ENCODE data around the gene KCNAB2. TPM values are rescaled to one million over a fixed set of nuclear protein-coding genes. Genes with fewer than 3 reads are reported as not detected.
A peak's percentile ranks its signal among the peaks of the same experiment; 100 is the strongest.

Gene KCNAB2
- total RNA-seq, 1 donor from 2014 or later, result 2.2 TPM

DNA sequence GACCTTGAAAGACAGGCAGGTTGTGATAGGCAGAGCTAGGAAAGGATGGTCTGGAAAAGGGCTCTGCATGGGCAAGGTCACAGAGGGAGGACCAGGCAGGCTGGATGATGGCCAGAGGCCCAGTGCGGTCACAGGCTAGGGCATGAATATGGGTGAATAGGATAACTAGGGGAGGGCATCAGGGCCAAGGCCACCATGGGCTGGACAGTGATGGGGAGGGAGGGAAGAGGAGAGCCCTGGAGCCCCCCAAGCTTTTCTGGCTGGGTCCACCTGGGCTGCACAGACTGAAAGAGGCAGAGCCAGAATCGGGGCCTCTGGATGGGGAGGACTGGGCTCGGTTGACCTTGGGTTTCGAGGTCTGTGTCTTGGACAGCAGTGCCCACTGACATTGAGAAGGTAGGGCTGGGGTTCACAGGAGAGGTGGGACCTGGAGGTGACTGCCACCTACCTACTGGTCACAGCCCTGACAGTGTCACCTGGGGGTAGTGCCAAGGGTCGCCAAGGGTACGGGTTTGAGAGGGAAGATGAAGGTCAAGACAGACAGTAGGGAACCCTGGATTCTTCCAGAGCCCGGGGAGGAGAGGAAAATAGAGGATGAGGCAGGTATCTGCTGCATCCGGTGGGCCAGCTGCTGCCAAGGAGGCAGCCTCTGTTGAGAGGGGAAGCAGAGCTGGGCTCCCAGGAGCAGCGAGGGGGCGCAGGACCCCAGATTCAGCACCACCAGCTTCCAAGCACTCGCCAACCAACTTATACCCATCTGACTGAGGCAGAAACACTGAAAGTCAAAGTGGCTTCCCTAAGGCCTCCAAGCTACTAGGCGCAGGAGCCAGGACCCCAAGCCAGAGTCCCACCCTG, 47.4 kb upstream of the KCNAB2 start:
- no peaks in the 10 kb centered on the region for H3K36me3 ChIP-seq
- H3K4me1 ChIP-seq, result peaks cover 24% of the 10 kb centered on the region
- H3K9ac ChIP-seq, result no peak overlapping the region
- no peak overlapping the region for H3K27ac ChIP-seq
- H3K27me3 ChIP-seq, result peaks cover 7% of the 10 kb centered on the region
- H3K4me3 ChIP-seq, result no peak overlapping the region
- H3K9me3 ChIP-seq (ENCODE audit: low read depth), result no peaks in the 10 kb centered on the region
- H3K4me2 ChIP-seq, result no peak overlapping the region
- H3K4me1 Mint-ChIP-seq, result peaks cover 32% of the 10 kb centered on the region
- TF ChIP-seq, protein P1, sequence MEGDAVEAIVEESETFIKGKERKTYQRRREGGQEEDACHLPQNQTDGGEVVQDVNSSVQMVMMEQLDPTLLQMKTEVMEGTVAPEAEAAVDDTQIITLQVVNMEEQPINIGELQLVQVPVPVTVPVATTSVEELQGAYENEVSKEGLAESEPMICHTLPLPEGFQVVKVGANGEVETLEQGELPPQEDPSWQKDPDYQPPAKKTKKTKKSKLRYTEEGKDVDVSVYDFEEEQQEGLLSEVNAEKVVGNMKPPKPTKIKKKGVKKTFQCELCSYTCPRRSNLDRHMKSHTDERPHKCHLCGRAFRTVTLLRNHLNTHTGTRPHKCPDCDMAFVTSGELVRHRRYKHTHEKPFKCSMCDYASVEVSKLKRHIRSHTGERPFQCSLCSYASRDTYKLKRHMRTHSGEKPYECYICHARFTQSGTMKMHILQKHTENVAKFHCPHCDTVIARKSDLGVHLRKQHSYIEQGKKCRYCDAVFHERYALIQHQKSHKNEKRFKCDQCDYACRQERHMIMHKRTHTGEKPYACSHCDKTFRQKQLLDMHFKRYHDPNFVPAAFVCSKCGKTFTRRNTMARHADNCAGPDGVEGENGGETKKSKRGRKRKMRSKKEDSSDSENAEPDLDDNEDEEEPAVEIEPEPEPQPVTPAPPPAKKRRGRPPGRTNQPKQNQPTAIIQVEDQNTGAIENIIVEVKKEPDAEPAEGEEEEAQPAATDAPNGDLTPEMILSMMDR (IDR thresholded peaks at IDR 0.05), result no peak
- TF ChIP-seq EZH2phosphoT487 (IDR thresholded peaks at IDR 0.05) (no peak), EZH2 (IDR thresholded peaks at IDR 0.05) (no peak)
- no peak overlapping the region for H2AFZ ChIP-seq (replicated peaks)
- H3K27me3 Mint-ChIP-seq (ENCODE audit: insufficient read depth, low read depth), result peaks cover 16% of the 10 kb centered on the region
- no peak overlapping the region for H3K4me3 Mint-ChIP-seq
- DNase-seq (ENCODE audit: low spot score), result no peak
- H4K20me1 ChIP-seq (ENCODE audit: low read depth), result no peaks in the 10 kb centered on the region
- H3K79me2 ChIP-seq (ENCODE audit: low read depth), result no peaks in the 10 kb centered on the region
- peak overlapping the region; percentile 54 for H3K27ac Mint-ChIP-seq
- no peaks in the 10 kb centered on the region for H3K36me3 Mint-ChIP-seq
- peaks cover 13% of the 10 kb centered on the region for H3F3A ChIP-seq (ENCODE audit: low read depth)
- H3K9me3 Mint-ChIP-seq, result no peaks in the 10 kb centered on the region

DNA sequence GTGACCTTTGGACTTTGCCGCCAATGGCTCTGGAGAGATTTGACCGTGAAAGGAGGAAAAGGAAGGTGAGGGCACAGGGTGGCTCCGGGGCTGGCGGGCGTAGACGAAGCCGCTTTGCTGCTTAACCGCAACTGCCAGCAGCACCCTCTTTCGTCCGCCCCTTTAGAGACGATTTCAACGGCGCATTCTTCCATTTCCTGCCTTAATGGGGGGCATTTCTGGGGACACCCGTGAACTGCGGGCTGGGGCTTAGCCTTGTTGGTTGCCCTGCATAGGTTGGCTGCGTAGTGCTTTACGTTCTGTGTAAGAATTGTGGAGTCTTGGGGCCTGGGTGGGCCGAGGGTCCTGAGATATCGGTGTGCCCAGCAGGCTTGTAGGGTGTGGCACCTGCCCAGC, 46.8 kb upstream of the KCNAB2 start:
- Histone ChIP-seq H3K27ac (no peak overlapping the region), H3F3A (ENCODE audit: low read depth) (peaks cover 15% of the 10 kb centered on the region), H3K9ac (no peak overlapping the region), H4K20me1 (ENCODE audit: low read depth) (no peaks in the 10 kb centered on the region), H3K27me3 (peaks cover 6% of the 10 kb centered on the region), H3K79me2 (ENCODE audit: low read depth) (no peaks in the 10 kb centered on the region), H3K4me2 (no peak overlapping the region), H3K4me3 (no peak overlapping the region), H3K9me3 (ENCODE audit: low read depth) (no peaks in the 10 kb centered on the region), H2AFZ (replicated peaks) (no peak overlapping the region), H3K36me3 (no peaks in the 10 kb centered on the region), H3K4me1 (peaks cover 24% of the 10 kb centered on the region)
- DNase-seq (ENCODE audit: low spot score), result no peak
- no peak for TF ChIP-seq EZH2 (IDR thresholded peaks at IDR 0.05)
- TF ChIP-seq, protein P1 (IDR thresholded peaks at IDR 0.05), result no peak
- TF ChIP-seq EZH2phosphoT487 (IDR thresholded peaks at IDR 0.05), result no peak
- Mint-ChIP-seq H3K36me3 (no peaks in the 10 kb centered on the region), H3K4me1 (peaks cover 32% of the 10 kb centered on the region), H3K9me3 (no peaks in the 10 kb centered on the region), H3K27ac (no peak overlapping the region), H3K27me3 (ENCODE audit: insufficient read depth, low read depth) (peaks cover 14% of the 10 kb centered on the region), H3K4me3 (no peak overlapping the region)

DNA sequence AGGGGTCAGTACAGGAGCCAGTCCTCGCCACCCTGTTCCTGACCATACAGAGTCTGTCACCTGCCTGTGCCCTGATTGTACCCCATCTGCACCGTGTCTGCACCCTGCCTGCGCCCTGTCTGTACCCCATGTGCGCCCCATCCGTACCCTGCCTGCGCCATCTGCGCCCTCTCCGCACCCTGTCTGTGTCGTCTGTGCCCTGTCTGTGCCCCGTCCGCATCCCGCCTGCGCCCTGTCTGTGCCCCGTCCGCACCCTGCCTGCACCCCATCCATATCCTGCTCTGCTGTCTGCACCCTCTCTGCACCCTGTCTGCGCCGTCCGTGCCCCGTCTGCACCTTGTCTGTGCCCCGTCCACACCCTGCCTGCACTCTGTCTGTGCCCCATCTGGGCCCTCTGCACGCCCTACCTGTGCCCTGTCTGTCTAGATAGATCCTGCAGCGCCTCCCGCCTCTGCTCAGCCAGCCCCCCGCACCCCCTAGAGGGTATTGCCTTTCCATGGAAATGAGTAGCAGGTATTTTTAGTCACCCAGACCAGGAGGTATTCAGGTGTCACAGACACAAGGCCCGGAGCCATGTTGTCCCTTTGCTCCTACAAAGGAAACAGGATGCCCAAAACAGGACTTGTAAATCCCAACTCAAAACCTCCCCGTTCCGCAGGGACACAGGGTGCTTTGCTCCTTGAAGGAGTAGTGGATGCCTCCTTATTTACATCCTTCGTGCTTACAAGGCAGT, 45.8 kb upstream of the KCNAB2 start:
- peaks cover 28% of the 10 kb centered on the region for H3K4me1 ChIP-seq
- peaks cover 33% of the 10 kb centered on the region for H3K4me1 Mint-ChIP-seq

More for the DNA sequence above, 45.8 kb upstream of the KCNAB2 start:
- no peaks in the 10 kb centered on the region for H3K36me3 Mint-ChIP-seq
- no peak for DNase-seq (ENCODE audit: low spot score)
- Histone ChIP-seq H2AFZ (replicated peaks) (no peak overlapping the region), H3K9me3 (ENCODE audit: low read depth) (no peaks in the 10 kb centered on the region), H3K27ac (no peak overlapping the region), H3K9ac (no peak overlapping the region), H3K79me2 (ENCODE audit: low read depth) (no peaks in the 10 kb centered on the region), H3K27me3 (no peaks in the 10 kb centered on the region), H3K36me3 (no peaks in the 10 kb centered on the region), H3F3A (ENCODE audit: low read depth) (peaks cover 24% of the 10 kb centered on the region), H3K4me2 (no peak overlapping the region), H4K20me1 (ENCODE audit: low read depth) (no peaks in the 10 kb centered on the region), H3K4me3 (no peak overlapping the region)
- H3K27ac Mint-ChIP-seq, result peak overlapping the region; percentile 79
- TF ChIP-seq, protein P1 (IDR thresholded peaks at IDR 0.05), result no peak
- no peak for TF ChIP-seq EZH2 (IDR thresholded peaks at IDR 0.05)
- no peak for TF ChIP-seq EZH2phosphoT487 (IDR thresholded peaks at IDR 0.05)
- peaks cover 14% of the 10 kb centered on the region for H3K27me3 Mint-ChIP-seq (ENCODE audit: insufficient read depth, low read depth)
- H3K9me3 Mint-ChIP-seq, result no peaks in the 10 kb centered on the region
- H3K4me3 Mint-ChIP-seq, result no peak overlapping the region
